A673 (cell line): ENCODE results near the gene LAMA3.

Experiments used
- EZH2 ChIP-seq: fragments of 200-600 bp; sonication (generic); IDR thresholded peaks from 2 replicates; pipeline ENCODE4 v1.6.1; 2017; ENCODE audit warnings: borderline replicate concordance, low read depth, mild to moderate bottlenecking, mixed read lengths, antibody characterized with exemption, low read length; ENCODE audit not compliant: poor library complexity, severe bottlenecking
- TF ChIP-seq, protein P1 (sequence below): fragments of 300-800, 200-600 bp; sonication (generic); conservative IDR thresholded peaks from 2 replicates; pipeline ENCODE4 v1.5.1; 2017; ENCODE audit warnings: low read depth, mild to moderate bottlenecking, antibody characterized with exemption, low read length, moderate library complexity, mixed read lengths

DNA sequence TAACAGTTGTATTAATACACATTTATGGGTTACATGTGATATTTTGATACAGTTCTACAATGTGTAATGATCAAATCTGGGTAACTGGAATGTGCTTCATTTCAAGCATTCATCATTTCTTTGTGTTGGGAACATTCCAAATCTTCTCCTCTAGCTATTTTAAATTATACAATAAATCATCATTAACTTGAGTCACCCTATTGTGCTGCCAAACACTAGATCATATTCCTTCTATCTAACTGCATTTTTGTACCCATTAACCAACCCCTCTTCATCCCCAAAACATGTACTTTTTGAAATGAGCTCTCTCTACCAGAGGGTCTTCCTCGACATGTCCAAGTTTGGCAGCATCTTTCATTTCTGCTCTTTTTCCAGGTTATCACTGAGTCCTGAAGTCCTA, 244.2 kb downstream of the LAMA3 start:
- TF ChIP-seq, protein P1, sequence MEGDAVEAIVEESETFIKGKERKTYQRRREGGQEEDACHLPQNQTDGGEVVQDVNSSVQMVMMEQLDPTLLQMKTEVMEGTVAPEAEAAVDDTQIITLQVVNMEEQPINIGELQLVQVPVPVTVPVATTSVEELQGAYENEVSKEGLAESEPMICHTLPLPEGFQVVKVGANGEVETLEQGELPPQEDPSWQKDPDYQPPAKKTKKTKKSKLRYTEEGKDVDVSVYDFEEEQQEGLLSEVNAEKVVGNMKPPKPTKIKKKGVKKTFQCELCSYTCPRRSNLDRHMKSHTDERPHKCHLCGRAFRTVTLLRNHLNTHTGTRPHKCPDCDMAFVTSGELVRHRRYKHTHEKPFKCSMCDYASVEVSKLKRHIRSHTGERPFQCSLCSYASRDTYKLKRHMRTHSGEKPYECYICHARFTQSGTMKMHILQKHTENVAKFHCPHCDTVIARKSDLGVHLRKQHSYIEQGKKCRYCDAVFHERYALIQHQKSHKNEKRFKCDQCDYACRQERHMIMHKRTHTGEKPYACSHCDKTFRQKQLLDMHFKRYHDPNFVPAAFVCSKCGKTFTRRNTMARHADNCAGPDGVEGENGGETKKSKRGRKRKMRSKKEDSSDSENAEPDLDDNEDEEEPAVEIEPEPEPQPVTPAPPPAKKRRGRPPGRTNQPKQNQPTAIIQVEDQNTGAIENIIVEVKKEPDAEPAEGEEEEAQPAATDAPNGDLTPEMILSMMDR: no peak
- no peak for TF ChIP-seq EZH2
